ENCODE results near the gene MOV10L1. TPM values are rescaled to one million over a fixed set of nuclear protein-coding genes. Genes with fewer than 3 reads are reported as not detected.
"Not testable (repeated sequence)": the region's sequence is repeated elsewhere in the genome, so short reads cannot be mapped to it uniquely, and the experiment has no call there.

The MOV10L1 gene
- total RNA-seq, 1 donor from 2014 or later = 0.26 TPM

DNA sequence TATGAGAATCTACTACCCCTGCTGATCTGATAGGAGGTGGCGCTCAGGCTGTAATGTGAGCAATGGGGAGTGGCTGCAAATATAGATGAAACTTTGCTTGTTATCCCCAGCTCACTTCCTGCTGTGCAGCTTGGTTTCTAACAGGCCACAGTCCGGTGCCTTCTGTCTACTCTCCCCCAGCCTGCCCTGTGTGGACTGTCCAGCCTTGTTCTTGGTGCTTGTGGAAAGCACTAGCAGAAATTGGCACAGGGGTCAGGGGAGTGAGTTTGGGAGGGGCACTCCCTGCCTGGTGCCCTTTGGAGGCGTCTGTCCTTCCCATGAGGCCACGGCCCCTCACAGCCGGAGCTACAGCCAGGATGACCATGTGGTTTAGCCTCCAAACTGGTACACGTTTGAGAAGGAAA is 14.3 kb downstream of the MOV10L1 start:
- DNase-seq (ENCODE audit: low spot score) = no peak

DNA sequence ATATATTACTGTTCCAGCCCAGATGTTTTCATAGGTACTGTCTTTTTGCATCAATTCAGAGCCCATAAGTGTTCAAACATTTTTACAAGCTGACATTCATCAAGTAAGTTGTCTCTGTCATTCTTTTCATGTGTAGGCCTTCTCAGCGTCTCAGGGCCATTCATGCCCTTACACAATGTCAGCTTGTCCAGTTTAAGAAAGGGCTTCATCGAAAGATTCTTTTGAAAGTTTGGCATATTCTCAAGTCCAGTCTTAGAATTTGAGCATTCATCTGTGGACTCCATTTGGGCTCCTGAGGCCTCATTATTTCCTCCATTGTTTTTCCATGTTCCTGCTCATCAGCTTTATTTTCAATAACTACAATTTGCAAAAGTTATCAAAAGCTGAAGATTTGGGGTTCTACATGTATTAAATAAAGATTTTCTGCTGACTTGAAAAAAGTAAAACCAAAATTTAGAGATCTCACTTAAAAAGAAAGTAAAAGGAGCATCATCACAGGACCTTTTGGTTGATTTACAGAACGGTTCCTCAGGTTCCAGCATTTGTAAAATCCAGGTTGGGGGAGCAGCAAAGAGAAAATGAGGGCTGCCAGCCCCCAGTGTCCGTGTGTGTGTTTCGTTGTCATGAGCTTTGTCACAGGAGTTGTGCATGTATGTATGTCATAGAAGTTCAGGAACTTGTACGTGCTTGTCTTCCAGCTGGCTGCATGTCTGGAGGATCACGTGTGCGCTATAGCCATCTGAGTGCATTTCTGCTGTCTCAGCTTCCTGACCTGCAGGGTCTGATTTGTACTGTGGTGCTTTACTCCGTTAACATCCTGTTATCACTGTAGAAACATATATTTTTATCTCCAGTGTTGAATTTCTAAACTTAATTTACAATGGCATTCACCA is 15.6 kb downstream of the MOV10L1 start:
- peak; percentile 59 for DNase-seq (ENCODE audit: low spot score)

DNA sequence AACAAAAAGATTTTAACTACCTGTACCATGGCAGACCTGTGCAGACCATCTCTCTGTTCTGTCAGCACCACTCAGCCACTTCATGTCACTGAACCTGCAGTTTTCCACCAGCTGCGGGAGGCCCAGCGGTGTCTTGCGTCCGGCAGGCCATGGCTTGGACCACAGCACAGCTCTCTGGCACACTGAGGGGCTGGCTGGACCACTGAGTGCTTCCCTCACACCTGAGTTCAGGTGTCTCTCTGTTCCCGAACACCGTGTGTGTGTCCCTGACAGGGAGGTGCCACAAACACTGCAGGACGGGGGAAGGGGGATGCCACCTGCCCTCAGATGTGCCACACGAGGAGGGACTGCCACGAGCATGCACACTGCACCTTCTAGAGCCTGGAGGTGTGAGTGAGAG is 17.7 kb downstream of the MOV10L1 start:
- DNase-seq (ENCODE audit: low spot score) = no peak

DNA sequence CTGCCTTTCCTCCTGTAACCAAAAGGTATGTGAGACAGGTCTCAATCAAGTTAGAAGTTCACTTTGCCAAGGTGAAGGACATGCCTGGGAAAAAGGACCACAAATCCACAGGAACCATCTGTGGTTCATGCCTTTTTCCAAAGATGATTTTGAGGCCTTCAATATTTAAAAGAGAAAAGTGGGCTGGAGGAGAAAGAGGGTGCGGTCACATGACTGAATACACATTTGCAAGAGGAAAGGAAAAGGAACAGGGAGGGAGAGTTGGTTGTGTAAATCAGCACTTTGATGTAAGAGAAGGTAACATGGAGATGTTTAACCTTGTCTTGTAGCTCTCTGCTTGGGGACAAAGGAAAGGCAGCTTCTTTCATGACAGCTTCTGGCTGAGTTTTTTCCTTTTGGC is 21.2 kb downstream of the MOV10L1 start:
- no peak for DNase-seq (ENCODE audit: low spot score)

DNA sequence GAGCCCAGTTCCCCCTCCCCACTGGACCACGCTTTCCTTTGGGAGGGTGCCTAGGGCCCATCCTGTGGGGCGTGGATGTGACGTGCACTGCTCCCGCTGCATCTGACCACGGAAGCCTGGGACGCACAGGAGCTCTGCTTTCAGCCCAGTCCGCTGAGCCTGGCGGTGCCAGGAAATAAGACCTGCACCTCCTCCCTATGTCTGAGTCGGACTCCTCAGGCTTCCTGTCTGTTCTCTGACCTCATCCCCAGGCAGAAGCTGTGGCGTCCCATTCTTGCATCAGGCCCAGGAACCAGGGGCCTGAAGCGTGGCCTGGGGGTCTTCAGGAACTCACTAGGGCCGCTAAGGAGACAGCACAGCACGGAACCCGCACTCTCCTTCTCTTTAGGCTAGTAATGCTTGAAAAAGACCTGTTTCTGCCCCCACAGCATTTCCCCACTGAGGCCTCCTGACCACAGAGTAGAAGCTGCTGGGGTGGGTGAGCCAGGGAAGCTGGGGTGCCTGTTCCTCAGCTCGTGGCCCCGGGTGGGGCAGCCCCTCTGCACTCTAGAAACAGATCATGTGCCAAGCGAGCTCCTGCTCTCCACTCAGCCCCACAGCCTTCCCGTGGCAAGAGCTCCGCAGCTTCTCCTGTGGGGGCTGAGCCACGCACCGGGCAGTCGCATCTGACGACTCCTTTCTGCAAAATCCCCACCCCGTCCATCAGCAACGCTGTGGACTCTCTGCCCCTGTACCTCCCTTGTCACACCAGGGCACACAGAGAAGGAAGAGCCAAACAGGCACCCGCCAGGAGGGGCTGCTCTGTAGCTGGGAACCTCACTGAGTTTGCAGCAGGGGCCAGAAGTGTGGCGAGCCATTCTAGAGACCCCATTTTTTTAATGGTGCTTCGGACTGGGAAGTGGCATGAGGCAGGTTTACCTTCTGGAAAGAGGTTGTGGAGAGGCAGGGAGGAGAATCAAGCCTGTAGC is 22.6 kb downstream of the MOV10L1 start:
- peak; percentile 31 for DNase-seq (ENCODE audit: low spot score)

DNA sequence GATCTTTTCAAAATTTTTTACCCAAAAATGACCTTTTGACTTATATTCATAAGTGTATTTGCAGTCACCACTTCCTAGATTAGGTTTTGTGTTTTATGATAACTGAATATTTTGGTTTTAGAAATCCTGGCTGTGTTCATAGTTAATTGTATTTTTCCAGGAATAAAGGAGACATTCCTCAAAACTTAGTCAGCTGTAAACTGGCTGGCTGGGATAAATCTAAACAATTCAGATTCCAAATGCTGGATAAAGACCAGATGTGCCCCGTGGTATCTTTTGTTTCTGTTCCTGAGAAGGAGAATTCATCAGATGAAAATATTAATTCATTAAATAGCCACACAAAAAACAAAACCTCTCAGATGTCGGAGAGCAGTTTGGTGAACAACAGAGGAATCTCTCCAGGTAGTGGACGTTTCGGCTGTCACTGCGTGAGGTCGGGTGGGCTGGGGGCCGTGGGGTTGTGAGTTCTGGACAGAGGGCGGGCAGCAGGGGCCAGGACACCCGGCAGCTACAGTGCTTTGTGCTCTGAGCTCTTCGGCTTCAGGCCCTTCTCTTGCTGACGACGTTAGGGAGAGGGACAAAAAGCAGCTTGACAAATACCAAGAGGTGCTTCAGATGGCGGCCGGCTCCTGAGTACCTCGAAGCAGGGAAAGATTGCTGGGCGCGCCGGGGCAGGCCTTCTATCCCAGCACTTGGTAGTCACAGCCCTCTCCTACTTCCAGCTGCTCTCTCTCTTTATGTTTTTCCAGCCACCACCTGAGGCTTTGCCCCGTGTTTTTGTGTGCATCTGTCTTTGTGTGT is 24.6 kb downstream of the MOV10L1 start:
- peak; percentile 34 for DNase-seq (ENCODE audit: low spot score)

DNA sequence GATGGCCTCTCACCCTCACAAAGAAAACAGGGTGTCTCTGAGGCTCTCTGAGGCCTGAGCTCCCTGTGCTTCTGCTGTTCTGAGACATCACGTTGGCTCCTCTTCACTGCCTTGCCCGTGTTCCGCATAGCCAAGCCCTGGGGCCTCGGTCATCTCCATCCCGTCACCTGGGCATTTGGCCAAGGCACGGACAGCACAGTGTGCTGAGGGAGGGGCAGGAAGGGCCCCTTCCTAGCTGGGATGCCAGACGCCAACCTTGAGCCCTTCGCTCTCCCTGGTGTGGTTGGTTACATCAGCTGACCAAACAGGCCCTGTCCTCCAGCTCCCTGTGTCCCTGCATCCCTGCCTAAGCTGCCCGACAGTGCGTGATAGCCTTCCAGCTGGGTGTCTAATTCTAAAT is 25.9 kb downstream of the MOV10L1 start:
- DNase-seq (ENCODE audit: low spot score) = no peak

DNA sequence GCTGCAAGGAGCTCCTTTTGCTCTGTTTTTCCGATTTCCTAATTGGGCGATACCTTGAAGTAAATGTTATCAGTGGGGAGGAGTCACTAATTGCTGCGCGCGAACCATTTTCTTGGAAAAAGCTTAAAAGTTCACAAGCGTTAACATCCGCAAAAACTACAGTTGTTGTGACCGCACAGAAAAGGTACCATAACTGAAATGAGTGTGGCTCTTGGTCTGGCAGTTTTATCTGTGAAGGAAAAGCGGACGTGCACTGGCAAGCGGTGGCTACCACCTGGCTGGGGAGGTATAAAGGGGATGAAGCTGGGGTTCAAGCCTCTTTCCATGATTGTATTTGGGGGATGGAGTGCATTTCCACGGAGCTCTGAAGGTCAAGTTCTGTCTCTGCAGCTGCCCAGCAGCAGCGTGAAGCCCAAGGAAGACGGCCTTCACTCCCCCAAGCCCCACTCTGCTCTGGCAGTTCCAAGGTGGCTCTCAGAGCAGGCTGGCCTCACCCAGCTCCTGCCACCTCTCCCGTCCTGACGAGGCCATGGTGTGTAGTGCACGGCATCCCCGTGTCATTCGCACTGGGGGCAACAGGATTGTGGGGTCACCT is 27.5 kb downstream of the MOV10L1 start:
- peak; percentile 22 for DNase-seq (ENCODE audit: low spot score)

DNA sequence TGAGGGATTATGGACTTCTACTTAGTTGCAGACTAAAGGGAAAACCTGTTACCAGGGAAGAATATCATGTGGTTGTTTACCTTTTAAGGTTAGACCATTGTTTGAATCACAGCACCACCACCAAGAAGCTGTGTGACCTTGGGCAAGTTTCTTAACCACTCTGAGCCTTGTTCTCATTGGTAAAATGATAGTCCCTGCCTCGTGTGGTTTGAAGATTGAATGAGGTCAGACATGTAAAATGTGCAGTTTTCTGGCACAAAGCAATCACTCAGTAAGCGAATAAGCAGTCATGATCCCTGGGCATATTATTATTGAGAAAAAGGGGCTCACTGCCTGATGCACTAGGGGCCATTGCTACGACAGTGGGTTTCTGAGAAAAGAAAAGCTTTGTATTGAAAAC is 28.3 kb downstream of the MOV10L1 start:
- peak; percentile 1 for DNase-seq (ENCODE audit: low spot score)

DNA sequence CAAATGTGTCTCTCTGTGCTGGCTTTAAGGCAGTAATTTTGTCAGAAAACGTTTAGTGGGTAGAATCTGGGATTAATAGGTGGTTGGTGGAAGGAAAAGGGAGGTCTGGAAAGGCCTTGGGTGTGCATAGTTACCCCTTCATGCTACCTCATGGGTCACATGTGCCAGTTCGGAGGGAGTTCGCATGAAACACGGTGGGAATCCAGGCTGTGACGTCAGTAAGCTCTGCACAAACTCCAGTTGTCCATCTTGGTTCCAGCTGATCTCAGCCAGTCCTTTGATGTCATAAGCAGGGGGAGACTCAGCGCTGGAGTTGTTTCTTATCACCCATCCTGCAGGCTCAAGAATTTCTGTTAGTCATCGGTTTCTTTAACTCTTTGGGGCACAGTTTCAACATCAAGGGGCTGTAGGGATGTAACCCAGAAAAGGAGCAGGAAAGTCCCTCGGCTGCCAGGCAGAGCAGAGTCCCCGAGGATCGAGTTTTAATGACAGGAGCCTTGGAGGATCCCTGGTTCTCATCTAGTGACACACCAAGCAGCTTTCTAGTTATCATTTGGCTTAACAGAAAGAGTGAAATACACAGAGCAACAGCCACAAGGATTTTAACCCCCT is 28.9 kb downstream of the MOV10L1 start:
- DNase-seq (ENCODE audit: low spot score) = peak; percentile 42

DNA sequence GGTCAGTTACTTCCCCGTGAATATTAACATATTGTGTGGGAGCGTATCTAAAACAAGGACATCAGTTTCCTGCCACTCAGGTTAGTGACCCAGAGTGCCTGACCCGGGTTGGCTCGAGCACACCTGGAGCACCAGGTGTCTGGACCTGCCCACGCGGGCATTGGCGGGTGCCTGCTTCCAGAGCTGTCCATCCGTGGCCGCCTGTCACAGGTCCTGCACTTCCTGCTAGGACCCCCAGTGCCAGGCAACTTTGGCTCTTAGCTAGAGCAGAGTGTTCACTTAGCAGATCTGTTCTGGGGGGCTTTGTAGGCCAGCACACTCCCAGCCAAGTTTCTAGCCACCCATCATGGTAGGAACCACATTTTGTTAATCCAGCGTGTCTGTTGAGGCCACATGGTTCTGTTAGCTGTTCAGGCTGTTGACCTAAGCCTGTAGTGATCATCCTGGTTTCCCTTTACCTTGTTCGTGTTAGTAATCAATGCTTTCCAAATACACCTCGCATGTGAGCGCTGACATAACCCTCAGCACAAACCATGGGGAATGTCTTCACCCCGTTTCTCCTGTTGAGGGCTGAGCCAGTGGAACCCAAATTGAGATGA is 29.5 kb downstream of the MOV10L1 start:
- DNase-seq (ENCODE audit: low spot score) = no peak

DNA sequence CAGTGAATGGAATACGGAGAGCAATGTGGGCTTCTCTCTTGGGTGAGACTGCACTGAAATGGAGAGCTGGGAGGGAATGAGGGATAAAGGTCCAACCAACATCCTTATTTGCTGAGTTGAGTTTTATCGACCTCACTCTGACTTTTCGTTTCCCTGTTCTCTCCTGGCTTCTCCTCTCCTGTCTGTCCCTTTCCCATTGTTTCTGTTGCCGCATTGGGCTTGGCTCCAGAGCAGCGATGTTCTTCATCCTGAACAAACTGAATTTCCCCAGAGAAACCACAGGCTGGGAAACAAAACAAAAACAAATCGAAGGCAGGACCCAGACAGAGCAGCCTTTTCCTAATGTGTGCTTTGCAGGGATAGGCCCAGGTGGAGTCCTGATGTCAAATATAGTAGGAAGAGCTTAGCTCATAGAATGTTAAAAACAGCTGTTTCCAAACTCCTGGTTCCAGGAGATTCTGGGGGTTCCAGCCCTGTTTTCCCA is 30.0 kb downstream of the MOV10L1 start:
- no peak for DNase-seq (ENCODE audit: low spot score)

DNA sequence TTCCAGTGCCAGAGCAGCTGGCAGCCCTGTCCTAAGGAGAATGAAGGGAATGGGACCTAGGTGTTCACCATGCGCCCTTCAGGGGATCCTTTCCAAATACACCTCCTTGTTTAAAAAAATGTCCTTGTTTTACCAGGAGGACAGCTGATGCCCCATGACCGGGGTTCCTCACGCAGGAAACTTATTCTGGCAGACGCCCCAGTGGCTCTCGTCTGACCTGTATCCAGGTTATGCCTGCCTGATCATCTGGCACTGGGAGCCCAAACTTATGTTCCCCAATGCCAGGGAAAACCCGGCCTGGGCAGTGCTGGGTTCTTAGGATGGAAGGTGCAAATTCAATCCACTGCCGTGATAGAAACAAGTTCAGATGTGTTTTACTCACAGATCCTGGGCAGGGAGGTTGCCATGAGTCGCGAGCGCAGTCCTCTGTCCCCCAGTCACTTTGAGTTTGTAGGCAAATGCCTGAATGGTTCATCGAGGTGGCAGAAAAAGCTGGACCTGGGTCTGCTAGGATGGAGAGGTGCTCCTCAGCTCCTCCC is 31.5 kb downstream of the MOV10L1 start:
- DNase-seq (ENCODE audit: low spot score) = no peak

DNA sequence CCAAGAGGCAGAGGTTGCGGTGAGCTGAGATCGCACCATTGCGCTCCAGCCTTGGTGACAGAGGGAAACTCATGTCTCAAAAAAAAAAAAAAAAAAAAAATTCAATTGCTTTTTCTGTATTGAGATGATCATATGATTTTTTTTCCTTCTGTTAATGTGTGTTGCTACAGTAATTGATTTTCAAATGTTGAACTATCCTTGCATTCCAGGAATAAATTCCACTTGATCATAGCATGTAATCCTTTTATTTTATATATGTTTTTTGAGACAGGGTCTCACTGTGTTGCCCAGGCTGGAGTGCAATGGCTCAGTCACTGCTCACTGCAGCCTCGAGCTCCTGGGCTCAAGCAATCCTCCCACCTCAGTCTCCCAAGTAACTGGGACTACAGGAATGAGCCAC is 33.3 kb downstream of the MOV10L1 start:
- DNase-seq (ENCODE audit: low spot score) = no peak

DNA sequence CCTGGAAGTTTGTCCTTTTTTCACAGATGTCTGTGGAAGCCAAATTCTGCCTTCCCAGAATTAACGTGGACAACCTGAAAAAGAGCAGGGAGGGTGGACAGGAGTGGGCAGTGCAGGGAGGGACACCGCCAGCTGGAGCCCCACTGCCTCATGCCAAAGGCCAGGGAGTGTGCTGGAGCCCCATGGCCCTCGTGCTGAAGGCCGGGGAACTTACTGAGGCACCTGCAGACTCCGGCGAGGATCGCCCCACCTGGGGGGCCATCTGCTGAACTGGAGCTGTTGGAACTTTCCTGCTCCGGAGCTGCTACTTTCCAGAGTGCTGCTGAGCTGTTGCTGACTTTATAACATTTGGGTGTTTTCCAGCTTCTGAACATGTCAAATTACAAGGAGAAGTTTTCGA is 35.2 kb downstream of the MOV10L1 start:
- no peak for DNase-seq (ENCODE audit: low spot score)

DNA sequence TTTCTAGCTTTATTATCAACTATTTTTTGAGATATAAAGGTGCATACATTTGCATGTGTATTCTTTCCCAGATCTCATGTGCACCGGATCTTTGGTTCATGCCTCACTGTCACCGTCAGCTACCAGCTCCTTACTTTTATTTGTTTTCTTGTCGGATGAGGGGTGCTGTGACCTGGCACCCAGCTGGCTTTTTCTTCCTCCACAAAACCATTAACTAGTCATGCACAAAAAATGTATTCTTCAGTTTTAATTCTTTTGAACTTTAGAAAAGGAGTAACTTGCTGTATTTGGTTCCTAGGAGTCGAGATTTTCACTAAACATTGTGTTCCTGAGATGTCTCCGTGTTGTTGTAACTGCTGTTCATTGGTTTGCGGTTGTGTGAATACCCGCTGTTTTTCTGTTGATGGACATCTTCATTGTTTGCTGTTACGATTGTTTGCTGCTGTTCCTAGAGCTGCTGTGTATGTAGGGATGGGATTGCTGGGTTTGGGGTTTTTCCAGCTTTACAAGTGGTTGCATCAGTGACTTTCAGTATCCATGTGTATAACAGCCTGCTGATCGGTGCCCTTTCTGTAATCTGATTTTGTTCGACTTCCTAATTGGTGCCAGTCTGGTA is 39.4 kb downstream of the MOV10L1 start:
- no peak for DNase-seq (ENCODE audit: low spot score)

DNA sequence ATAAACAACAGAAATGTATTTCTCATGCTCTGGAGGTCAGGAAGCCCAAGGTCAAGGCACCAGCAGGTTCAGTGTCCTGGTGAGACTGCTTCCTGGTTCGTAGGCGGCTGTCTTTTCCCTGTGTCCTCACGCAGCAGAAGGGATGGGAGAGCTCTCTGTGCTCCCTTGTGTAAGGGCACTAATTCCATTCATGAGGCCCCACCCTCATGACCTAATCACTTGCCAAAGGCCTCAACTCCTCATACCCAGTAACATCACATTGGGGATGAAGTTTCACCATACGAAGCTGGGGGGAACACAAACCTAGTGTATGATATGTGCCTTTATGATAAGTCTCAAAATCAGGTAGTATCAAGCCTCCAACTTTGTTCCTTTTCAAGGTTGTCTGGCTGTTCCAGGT is 42.1 kb downstream of the MOV10L1 start:
- no peak for DNase-seq (ENCODE audit: low spot score)

DNA sequence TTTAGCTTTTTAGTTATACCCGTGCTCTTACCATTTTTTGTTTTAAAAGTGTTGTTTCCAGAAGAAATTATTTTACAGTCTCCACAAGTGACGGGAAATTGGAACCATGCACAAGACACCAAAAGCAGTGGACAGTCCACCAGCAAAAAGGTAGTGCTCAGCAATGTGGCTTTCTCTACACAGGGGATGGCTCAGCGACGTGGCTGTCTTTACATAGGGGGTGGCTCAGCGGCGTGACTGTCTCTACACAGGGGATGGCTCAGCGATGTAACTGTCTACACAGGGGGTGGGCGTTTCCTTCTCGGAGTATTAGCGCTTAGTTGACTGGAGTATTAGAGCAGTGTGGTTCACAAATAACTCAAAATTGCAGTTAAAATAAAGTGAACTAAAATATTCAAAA is 44.7 kb downstream of the MOV10L1 start:
- DNase-seq (ENCODE audit: low spot score) = no peak

DNA sequence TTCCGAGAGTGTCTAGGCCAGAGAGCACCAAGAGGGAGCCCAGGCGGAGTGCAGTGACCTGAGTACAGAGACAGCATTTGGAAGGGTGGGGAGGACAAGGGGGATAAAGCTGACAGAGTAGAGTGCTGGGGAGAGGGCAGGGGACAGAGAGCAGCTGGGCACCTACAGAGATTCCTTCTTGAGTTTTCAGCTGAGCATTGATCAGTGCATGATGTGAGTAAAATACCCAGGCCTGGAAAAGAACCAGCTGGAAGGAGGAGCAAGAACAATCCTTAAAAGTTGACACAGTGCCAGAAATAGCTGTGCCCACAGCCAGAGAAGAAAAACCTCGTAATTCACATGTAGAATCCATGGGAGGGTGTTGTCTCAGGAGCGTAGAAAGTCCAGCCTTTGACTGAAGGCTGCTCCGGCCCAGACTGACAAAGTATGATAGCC is 46.8 kb downstream of the MOV10L1 start:
- no peak for DNase-seq (ENCODE audit: low spot score)

DNA sequence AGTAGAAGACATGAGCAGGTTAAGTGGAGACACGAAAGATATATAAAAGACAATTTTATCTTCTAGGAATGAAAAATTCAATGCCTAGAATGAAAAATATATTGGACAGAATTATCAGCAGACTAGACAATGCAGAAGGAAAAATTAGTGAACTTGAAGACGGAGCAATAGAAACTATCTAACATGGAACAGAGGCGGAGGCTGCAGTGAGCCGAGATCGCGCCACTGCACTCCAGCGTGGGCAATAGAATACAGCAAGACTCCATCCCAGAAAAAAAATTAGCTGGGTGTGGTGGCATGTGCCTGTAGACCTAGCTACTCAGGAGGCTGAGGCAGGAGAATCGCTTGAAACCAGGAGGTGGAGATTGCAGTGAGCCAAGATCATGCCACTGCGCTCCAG is 47.5 kb downstream of the MOV10L1 start:
- not testable (repeated sequence) for DNase-seq (ENCODE audit: low spot score)

Measured in ureter (tissue), 1 donor.